ENCODE data around the gene MYO1D.

- peak; percentile 21; the same call in 1 of the 2 replicates for TF ChIP-seq CTCF (IDR thresholded peaks at IDR 0.05; ENCODE audit: low read depth, low read length)
- no peak for TF ChIP-seq EZH2phosphoT487 (IDR thresholded peaks at IDR 0.05; ENCODE audit: low read depth)
These were observed 107.1 kb downstream of the MYO1D start for GRCh38 chr17:32769846-32770245.

Measured in OCI-LY3 (cell line).